ENCODE measurements around the gene CLDN14.

GRCh38 chr21:36472377-36472776 is 7.5 kb downstream of the CLDN14 start:
- TF ChIP-seq, protein P1, sequence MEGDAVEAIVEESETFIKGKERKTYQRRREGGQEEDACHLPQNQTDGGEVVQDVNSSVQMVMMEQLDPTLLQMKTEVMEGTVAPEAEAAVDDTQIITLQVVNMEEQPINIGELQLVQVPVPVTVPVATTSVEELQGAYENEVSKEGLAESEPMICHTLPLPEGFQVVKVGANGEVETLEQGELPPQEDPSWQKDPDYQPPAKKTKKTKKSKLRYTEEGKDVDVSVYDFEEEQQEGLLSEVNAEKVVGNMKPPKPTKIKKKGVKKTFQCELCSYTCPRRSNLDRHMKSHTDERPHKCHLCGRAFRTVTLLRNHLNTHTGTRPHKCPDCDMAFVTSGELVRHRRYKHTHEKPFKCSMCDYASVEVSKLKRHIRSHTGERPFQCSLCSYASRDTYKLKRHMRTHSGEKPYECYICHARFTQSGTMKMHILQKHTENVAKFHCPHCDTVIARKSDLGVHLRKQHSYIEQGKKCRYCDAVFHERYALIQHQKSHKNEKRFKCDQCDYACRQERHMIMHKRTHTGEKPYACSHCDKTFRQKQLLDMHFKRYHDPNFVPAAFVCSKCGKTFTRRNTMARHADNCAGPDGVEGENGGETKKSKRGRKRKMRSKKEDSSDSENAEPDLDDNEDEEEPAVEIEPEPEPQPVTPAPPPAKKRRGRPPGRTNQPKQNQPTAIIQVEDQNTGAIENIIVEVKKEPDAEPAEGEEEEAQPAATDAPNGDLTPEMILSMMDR (IDR thresholded peaks at IDR 0.05): no peak
- TF ChIP-seq POLR2A (IDR thresholded peaks at IDR 0.05): no peak
- no peak for TF ChIP-seq POLR2AphosphoS5 (IDR thresholded peaks at IDR 0.05; ENCODE audit: insufficient read depth in 1 of 2, low read depth in 1 of 2)
